Measurements from ENCODE around the gene CCDC33.

DNA sequence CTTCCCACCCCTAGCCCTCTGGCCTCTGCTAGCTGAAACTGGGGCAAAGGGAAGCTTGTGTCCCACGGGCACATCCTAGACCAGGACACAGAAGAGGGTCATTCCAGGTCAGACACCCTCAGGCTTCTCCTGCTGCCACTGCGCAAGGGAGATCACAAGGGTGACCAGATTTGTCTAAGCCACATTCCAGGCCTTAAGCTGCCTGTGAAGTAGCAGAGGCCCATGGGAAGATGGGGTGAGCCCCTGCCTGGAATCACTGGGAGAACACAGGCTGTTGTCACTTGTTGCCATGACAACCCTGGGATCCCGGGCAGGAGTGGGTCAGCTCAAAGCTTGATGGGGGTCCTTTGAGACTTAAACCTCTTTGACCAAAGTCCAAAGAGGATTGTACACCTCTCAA lies 44.3 kb upstream of the CCDC33 start:
- no peak for TF ChIP-seq CTCF (IDR thresholded peaks at IDR 0.05)
- TF ChIP-seq POLR2AphosphoS5 (IDR thresholded peaks at IDR 0.05): no peak
